AML-193 (cell line): ENCODE results near the gene VSTM2L.

Experiments used
- DNase-seq, 2 experiments: peaks; one replicate each; lab custom pipeline; 2025; lab: John Stamatoyannopoulos, UW

Gene VSTM2L

GRCh38 chr20:37969949-37970855 lies 67.3 kb downstream of the VSTM2L start:
- no peak for DNase-seq

DNA sequence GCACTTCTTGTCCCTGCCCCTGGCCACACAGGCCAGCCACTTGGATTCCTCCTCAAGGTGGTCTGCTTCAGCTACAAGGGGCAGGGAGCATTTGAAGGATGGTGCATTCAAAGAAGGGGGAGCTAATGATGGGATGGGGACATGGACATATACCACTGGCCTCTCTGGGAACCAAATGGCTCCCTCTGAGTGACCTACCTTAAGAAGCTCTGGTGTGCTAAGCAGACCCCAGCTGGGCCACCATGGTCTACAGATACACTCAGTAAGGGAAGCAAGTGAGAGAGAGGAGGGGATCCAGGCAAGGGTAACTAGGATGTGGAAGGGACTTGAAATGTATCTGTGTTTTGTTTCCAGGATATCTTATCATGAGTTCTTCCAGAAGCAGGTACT lies 67.9 kb downstream of the VSTM2L start:
- DNase-seq, result no peak

GRCh38 chr20:37971561-37972127 lies 68.7 kb downstream of the VSTM2L start:
- no peak for DNase-seq

GRCh38 chr20:37972256-37973058 lies 69.5 kb downstream of the VSTM2L start:
- DNase-seq, result no peak

DNA sequence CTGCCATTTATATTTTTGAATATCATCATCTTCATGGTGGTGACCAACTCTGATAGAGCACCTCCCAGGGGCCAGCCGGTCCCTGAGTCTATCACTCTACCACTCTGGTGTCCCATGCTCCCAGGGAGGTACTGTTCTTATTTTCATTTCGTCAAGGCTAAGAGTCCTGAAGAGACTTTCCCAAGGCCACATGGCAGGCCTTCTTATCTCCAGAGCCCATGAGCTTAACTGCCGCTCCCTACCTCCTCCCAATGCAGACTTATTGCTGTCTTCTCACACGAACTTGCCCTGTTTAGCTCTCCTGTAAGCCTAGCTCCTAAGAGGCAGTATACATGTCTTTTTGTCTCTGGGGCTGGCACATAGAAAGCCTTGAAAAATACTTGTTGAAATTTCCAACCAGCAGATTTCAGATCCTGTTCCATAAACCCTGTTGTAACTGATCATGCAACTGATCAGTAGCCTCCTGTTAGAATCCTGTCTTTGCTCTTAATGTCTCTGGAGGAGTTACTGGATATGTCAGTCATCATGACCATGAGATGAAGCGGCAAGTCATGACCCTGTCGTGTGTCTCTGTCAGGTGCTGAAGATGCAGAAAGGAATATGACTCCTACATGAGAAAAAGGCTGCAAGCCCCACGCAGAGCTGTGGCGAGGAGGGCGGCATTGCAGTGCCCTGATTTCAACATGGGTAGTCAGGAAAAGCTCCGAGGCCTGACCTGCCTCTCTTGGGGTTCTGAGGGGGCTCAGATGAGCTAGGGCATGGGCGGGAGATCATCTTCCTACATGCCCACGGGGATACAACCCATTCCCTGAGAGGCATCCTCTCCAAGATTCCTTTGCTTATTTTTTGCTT lies 70.4 kb downstream of the VSTM2L start:
- no peak for DNase-seq

GRCh38 chr20:37976887-37977286 lies 74.0 kb downstream of the VSTM2L start:
- DNase-seq, result no peak

- DNase-seq, result no peak
Measured at GRCh38 chr20:37977338-37977737, 74.4 kb downstream of the VSTM2L start.

DNA sequence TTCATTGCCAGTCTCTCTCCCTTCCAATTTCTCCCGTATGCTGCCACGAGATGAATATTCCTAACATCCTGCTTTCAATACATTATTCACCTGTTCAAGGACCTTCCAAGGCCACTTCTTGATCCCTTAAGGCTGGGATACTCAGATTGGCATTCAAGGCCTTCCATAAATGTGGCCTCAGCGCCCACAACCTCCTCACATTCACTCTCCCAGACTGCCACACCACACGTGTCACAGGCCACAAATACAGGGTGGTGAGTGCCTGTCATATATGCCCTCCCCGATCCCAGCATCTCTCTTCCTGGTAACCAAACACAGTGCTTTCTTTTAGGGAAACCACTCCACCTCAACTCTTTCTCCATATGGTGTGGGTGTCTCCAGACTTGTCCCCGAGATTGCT lies 74.9 kb downstream of the VSTM2L start:
- no peak for DNase-seq

DNA sequence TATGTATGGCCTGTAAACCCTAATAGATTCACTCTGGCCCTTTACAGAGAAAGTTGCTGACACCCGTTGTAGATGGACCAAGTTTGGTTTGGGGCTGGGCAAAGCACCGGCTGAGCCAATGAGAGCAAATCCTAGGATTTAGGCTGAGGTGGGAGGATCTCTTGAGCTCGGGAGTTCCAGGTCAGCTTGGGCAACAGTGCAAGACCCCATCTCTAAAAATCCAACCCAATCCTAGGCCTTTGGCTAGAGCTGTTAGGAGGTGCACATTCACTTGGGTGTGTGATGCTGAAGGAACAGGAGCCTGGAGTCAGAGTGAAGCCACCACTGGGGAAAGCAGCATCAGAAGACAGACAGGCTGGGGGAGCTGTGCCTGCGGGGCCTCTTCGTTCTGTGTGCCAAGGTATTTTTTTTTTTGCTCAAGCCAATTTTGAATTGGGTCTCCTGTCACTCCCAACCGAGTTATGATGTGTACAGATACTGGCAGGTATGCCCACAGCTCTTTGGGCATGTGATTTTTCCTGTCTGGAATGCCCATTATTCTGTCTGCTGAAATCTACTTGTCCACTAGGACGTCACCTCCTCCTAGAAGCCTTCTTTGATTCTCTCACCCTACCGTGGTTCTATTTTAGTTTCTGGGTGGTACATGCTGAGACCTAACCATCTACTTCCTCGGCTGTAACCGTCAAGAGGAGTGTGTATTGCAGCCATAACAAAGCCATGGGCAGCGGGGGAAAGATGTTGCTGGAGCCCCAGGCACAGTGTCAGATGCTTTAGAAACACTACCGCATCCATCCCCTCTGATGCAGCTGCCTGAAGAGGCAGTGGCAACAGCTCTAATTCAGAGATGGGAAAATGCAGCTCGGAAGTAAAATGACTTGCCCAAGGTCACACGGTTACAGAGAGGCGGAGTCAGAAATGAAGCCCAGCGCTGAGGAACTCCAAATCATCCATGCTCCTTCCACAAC lies 76.4 kb downstream of the VSTM2L start:
- DNase-seq, result no peak

DNA sequence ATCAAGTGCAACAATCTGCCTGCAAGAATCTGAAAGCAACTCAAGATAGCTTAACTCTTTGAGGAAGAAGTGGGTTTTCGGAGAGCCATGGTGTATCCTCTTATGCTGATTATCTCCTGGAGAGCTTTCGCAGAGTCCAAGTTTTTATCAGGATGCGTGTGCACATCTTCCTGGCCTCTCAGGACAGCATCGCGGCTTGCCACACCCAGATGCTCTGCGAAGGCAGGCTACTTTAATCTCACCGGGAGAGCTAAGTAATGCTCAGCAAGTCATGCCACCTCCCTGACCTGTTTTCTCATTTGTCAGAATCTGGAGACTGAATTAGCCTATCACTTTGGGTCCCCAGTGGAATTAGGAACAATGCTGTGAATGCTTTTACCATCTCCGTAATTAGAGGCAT lies 77.5 kb downstream of the VSTM2L start:
- no peak for DNase-seq

DNA sequence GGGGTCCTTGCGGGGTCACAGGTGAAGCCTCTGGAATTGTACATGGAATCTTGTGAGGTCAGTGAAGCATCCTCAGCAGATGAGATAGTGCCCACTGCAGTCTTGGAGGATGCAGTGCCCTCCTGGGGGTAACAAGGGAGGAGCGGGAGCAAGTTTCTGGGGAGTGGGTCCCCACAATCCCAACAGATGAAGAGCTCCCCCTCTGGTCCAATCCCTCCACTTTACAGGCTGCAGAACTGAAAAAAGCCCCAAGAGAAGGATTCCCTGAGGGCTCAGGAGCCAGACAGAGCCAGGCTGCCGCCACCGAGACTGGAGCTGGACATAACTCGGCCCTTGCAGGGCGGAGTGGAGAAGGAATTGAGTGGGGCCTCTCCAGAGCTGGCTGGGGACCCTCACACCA lies 77.9 kb downstream of the VSTM2L start:
- no peak for DNase-seq

- DNase-seq, result no peak
Measured at GRCh38 chr20:37981568-37981967, 78.6 kb downstream of the VSTM2L start.

DNA sequence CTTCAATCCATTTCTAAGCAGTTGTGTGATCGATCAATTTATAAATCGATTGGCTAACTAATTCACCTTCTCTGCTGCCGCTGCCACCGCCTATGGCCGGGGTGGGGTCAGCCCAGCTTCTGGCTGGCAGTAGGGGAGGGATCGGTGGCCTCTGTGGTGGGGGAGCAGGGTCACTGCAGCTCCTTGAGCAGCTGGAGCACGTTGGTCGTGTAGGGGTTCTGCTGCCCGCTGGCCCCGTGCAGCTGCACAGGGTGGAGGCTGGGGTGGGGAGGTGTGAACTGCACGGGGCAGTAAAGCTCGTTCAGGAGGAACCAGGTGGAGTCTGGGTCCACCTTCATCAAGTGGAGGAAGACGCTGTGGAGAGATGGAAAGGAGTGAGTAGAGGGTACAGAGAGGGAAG lies 80.4 kb downstream of the VSTM2L start:
- no peak for DNase-seq

DNA sequence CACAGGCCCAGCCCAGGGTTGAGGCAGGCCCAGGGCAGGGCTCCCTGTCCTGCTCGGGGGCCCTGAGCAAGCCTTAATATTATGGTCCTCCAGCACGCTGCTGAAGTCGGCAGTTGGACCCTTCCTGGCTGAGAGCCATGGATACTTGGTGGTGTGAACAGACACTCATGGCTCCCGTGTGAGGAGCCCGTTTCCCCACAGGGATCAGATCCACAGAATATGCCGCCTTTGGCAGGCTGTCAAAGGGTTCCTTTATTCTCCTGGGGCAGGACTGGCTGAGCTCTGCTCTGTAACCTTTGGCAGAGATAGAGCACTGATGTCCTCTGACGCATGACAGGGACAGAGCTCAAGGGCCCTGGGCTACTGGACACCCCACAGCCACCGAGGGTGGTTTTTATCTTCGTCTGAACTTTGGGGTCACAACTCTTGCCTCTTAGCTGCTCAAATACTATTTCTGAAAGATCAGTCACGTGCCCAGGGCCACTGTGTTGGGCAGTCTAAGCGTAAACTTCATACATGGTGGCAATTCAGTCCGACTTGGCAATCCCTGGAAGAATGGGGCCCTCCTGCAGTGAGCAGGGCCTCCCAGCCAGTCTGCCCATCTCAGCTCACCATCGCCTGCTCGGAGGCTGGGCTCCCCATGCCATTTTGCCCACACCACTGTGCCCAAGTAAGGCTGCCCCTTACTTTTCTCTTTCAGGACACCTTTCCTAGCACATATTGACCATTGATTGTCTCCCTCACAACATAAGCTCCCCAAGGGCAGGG lies 81.3 kb downstream of the VSTM2L start:
- DNase-seq, result no peak

- DNase-seq, result no peak
Measured at GRCh38 chr20:37986044-37986858, 83.3 kb downstream of the VSTM2L start.

GRCh38 chr20:37986873-37987601 lies 84.1 kb downstream of the VSTM2L start:
- no peak for DNase-seq

- DNase-seq, result no peak
Measured at GRCh38 chr20:37987602-37988290, 84.8 kb downstream of the VSTM2L start.
